CD4-positive, alpha-beta memory T cell (primary cell): Measurements from ENCODE around the gene IGF2. TPM values are rescaled to one million over a fixed set of nuclear protein-coding genes. Genes with fewer than 3 reads are reported as not detected.
"Not testable (repeated sequence)": the region's sequence is repeated elsewhere in the genome, so short reads cannot be mapped to it uniquely, and the experiment has no call there.

Experiments used
- CTCF ChIA-PET: fragments of 350-600 bp; sonication (Branson Sonifier 250); formaldehyde crosslinking; loops from one replicate; lab custom pipeline; 2021; ENCODE audit warnings: inconsistent platforms; ENCODE audit not compliant: partially characterized antibody; lab: Charles Lee
- POLR2A ChIA-PET: fragments of 350-600 bp; sonication (Branson Sonifier 250); formaldehyde crosslinking; loops from one replicate; lab custom pipeline; 2021; ENCODE audit not compliant: partially characterized antibody; lab: Charles Lee
- DNase-seq, 5 donors: peaks; one replicate each; pipeline versions ENCODE4 v3.0.0 to v3.0.0-alpha.2; 2020 to 2022; ENCODE audit warnings: mixed read lengths in 1 of 5
- H3K27ac ChIP-seq: one replicate; pipeline ENCODE4 v1.7.0; 2013; ENCODE audit warnings: low read depth, low read length
- H3K27me3 ChIP-seq: 2 replicates; pipeline ENCODE4 v1.7.0; 2013; ENCODE audit warnings: mild to moderate bottlenecking, low read length, moderate library complexity; ENCODE audit not compliant: insufficient read depth
- H3K36me3 ChIP-seq: 2 replicates; pipeline ENCODE4 v1.7.0; 2013; ENCODE audit warnings: mild to moderate bottlenecking, low read length, moderate library complexity; ENCODE audit not compliant: insufficient read depth
- H3K4me1 ChIP-seq: 2 replicates; pipeline ENCODE4 v1.7.0; 2013; ENCODE audit warnings: mild to moderate bottlenecking, low read length, moderate library complexity; ENCODE audit not compliant: insufficient read depth
- H3K4me3 ChIP-seq, 2 donors: one replicate each; pipeline ENCODE4 v1.7.0; 2013; ENCODE audit warnings: low read length in 2 of 2, mild to moderate bottlenecking in 1 of 2
- H3K9me3 ChIP-seq, 2 donors: one replicate each; pipeline ENCODE4 v1.7.0; 2013; ENCODE audit warnings: low read length in 2 of 2, control low read depth in 1 of 2; ENCODE audit not compliant: control insufficient read depth in 1 of 2
- H3K27ac Mint-ChIP-seq, 7 donors: one replicate each; pipeline ENCODE4 v1.8.0; 2020 to 2021; ENCODE audit warnings: mixed read lengths in 7 of 7, mild to moderate bottlenecking in 6 of 7, inconsistent platforms in 3 of 7, moderate library complexity in 3 of 7
- H3K27me3 Mint-ChIP-seq, 2 donors: one replicate each; pipeline ENCODE4 v1.8.0; 2020 to 2021; ENCODE audit warnings: mixed read lengths in 2 of 2
- H3K36me3 Mint-ChIP-seq, 2 donors: one replicate each; pipeline ENCODE4 v1.8.0; 2020 to 2021; ENCODE audit warnings: mixed read lengths in 2 of 2, inconsistent platforms in 1 of 2, mild to moderate bottlenecking in 1 of 2
- H3K4me1 Mint-ChIP-seq, 4 donors: one replicate each; pipeline ENCODE4 v1.8.0; 2020 to 2021; ENCODE audit warnings: mixed read lengths in 4 of 4, mild to moderate bottlenecking in 1 of 4
- H3K4me3 Mint-ChIP-seq, 8 donors: one replicate each; pipeline ENCODE4 v1.8.0; 2020 to 2021; ENCODE audit warnings: mixed read lengths in 8 of 8, mild to moderate bottlenecking in 7 of 8, moderate library complexity in 6 of 8, inconsistent platforms in 3 of 8
- H3K9me3 Mint-ChIP-seq, 8 donors: one replicate each; pipeline ENCODE4 v1.8.0; 2020 to 2021; ENCODE audit warnings: mixed read lengths in 8 of 8, mild to moderate bottlenecking in 5 of 8, inconsistent platforms in 3 of 8, moderate library complexity in 1 of 8
- intact Hi-C: fragments of 100-400 bp; cut with micrococcal nuclease; formaldehyde crosslinking; loops from one replicate; pipeline ENCODE4 v1.15.1; 2023
- polyA plus RNA-seq, 2 donors: library from polyadenylated mRNA; unstranded; fragments of 300-500 nt; fragmentation: Illumina TruSeq; gene quantifications; one replicate each; pipeline ENCODE4 v1.2.3, GENCODE V29; 2021
- total RNA-seq, 2 experiments: library from RNA; stranded (reverse); gene quantifications; one replicate each; pipeline ENCODE4 v1.2.3, GENCODE V29; 2021

The IGF2 gene
- total and polyA plus RNA-seq, 4 experiments from 2014 or later: not detected

DNA sequence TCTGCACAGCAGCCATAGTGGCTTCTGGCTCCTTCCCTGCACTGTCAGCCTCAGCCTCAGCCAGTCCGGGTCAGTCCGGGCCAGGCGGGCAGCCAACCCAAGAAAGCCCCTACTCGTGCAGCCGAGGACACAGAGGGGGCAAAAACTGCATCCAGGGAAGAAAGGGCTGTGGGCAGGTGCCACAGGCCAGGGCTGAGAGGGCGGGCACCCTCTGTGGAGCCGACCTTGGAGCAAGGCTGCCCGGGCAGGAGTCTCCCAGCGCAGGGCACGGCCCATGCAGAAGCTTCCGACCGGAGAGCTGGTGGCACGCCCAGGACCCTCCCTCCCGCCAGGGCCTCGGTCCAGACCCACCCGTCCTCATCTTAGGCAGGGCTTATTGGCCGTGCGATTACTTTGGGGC lies 42.9 kb upstream of the IGF2 start:
- H3K27ac Mint-ChIP-seq: no peak overlapping the region
- intact Hi-C loops: no loop called here
- no peak overlapping the region for H3K4me3 Mint-ChIP-seq
- Histone ChIP-seq H3K9me3 (no peaks in the 10 kb centered on the region), H3K4me1 (no peaks in the 10 kb centered on the region), H3K4me3 (no peak overlapping the region), H3K36me3 (no peaks in the 10 kb centered on the region), H3K27me3 (peaks cover 6% of the 10 kb centered on the region), H3K27ac (no peak overlapping the region)
- no peaks in the 10 kb centered on the region for H3K36me3 Mint-ChIP-seq
- ChIA-PET POLR2A (no interaction called here), CTCF (no interaction called here)
- H3K4me1 Mint-ChIP-seq: peaks cover 0 to 3% (median 0%) of the 10 kb centered on the region in 4 donors
- H3K27me3 Mint-ChIP-seq: peaks cover 8 to 11% of the 10 kb centered on the region in 2 donors
- no peaks in the 10 kb centered on the region for H3K9me3 Mint-ChIP-seq
- no peak for DNase-seq

DNA sequence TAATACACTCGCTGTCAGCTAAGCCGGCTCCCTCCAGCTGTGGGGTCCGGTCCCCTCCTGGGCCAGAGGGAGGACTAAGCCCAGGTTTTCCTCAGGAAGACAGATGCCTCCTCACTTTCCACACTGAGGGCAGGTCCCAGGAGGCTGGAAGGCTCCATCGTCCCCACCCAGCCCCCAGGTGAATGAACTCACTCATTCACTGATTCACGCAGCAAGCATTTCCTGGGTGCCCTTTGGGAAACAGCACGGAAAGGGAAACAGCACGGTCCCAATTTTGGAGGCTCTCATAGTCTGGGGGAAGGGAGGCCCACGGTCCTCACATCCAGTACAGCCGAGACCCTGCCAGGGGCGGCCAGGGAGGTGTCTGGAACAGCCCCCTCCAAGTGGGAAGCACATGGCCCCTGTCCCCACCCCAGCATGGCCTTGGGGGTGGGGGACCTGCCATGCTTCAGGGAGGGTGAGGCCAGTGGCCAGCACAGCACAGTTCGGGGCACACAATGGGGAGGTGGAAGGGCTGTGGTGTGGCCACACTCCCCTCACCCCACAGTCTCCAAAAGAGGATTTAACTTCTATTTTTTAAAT lies 41.7 kb upstream of the IGF2 start:
- H3K4me3 Mint-ChIP-seq: no peak overlapping the region
- H3K36me3 Mint-ChIP-seq: no peaks in the 10 kb centered on the region
- H3K4me1 ChIP-seq: no peaks in the 10 kb centered on the region
- H3K27ac ChIP-seq: no peak overlapping the region
- H3K36me3 ChIP-seq: no peaks in the 10 kb centered on the region
- ChIA-PET CTCF (no interaction called here), POLR2A (no interaction called here)
- peaks cover 0 to 3% (median 0%) of the 10 kb centered on the region in 4 donors for H3K4me1 Mint-ChIP-seq
- H3K4me3 ChIP-seq: no peak overlapping the region
- H3K27me3 Mint-ChIP-seq: peaks cover 8 to 11% of the 10 kb centered on the region in 2 donors
- H3K9me3 Mint-ChIP-seq: no peaks in the 10 kb centered on the region
- DNase-seq: no peak
- intact Hi-C loops: no loop called here
- no peaks in the 10 kb centered on the region for H3K27me3 ChIP-seq
- no peak overlapping the region for H3K27ac Mint-ChIP-seq
- no peaks in the 10 kb centered on the region for H3K9me3 ChIP-seq

DNA sequence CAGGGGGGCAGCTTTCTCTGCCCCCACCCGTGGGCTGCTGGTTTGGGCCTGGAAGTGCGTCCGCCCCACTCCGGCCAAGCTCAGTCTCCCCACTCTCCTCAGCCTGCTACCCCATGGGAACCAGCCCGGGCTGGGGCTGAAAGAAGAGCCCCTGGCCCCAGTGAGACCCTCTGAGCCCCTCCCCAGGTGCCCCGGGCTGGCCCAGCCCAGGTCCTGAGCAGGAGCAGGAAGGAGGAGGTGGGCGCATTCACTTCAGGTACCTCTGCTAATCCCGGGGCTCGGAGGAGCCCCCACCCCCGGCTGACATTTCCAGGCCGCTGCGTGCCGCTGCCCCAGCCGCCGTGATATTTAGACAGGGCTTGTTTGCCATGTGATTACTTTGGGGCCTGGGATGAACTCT lies 41.2 kb upstream of the IGF2 start:
- Mint-ChIP-seq H3K27me3 (peaks cover 8 to 11% of the 10 kb centered on the region in 2 donors), H3K36me3 (no peaks in the 10 kb centered on the region), H3K27ac (no peak overlapping the region), H3K4me1 (peaks cover 0 to 3% (median 0%) of the 10 kb centered on the region in 4 donors), H3K9me3 (no peaks in the 10 kb centered on the region), H3K4me3 (no peak overlapping the region)
- CTCF ChIA-PET: no interaction called here
- H3K4me3 ChIP-seq: no peak overlapping the region
- no peaks in the 10 kb centered on the region for H3K9me3 ChIP-seq
- intact Hi-C loops: no loop called here
- DNase-seq: no peak
- no peaks in the 10 kb centered on the region for H3K4me1 ChIP-seq
- no peaks in the 10 kb centered on the region for H3K36me3 ChIP-seq
- no peaks in the 10 kb centered on the region for H3K27me3 ChIP-seq
- H3K27ac ChIP-seq: no peak overlapping the region
- POLR2A ChIA-PET: no interaction called here

DNA sequence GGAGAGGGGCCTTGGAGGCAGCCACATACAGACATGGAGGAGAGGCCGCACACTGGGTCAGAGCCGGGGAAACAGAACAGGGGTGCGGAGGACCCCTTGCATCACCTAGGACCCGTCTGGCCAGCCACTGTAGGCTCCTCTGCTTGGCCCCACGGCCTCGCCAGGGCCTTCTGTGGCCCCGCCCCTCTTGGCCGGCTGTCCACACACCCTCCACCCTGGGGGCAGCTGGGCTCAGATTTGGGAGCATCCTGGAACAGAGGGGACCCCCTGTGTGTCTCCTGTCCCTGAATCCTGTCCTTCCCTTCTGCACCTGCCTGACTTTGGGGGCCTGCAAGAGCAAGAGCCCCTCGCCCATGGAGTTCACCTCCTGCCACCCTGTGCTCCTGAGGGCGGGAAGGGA lies 40.3 kb upstream of the IGF2 start:
- H3K36me3 ChIP-seq: no peaks in the 10 kb centered on the region
- no peak for DNase-seq
- no peaks in the 10 kb centered on the region for H3K36me3 Mint-ChIP-seq
- H3K27me3 ChIP-seq: no peaks in the 10 kb centered on the region
- ChIA-PET CTCF (no interaction called here), POLR2A (no interaction called here)
- intact Hi-C loops: no loop called here
- no peak overlapping the region for H3K27ac Mint-ChIP-seq
- H3K9me3 ChIP-seq: no peaks in the 10 kb centered on the region
- no peak overlapping the region for H3K4me3 ChIP-seq
- H3K4me3 Mint-ChIP-seq: no peak overlapping the region
- peaks cover 0 to 2% of the 10 kb centered on the region in 2 donors for H3K27me3 Mint-ChIP-seq
- H3K27ac ChIP-seq: no peak overlapping the region
- no peaks in the 10 kb centered on the region for H3K4me1 ChIP-seq
- H3K4me1 Mint-ChIP-seq: peaks cover 0 to 3% (median 0%) of the 10 kb centered on the region in 4 donors
- H3K9me3 Mint-ChIP-seq: no peaks in the 10 kb centered on the region

DNA sequence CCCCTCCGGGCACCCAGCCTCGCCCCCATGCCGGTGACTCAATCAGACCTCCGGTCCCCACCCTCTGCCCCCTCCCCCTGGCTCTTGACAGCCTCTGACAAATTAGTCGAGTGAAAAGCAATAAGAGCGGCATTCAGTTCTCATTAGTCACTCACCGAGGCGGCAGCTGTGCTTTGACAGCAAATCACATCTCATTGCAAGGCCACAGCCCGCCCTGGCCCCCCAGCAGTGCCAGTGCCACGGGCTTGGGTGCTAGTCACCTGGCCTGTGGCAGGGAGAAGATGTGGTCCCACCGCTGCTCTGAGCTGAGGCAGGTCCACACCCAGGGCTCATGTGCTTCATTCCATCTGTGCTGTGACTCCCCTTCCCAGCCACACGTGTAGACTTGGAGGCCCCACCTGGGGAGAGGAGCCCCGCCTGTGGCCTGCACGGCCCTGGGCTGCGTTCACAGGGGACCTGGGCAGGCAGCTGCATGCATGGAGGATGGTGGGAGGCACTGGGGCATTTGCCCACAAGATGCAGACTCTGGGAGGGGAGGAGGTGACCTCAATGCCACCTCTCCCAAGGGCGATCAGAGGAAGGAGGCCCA lies 39.8 kb upstream of the IGF2 start:
- H3K4me3 ChIP-seq: no peak overlapping the region
- ChIA-PET CTCF (no interaction called here), POLR2A (no interaction called here)
- H3K4me1 ChIP-seq: no peaks in the 10 kb centered on the region
- no peaks in the 10 kb centered on the region for H3K27me3 ChIP-seq
- no peak overlapping the region for H3K27ac ChIP-seq
- H3K36me3 ChIP-seq: no peaks in the 10 kb centered on the region
- Mint-ChIP-seq H3K27me3 (peaks cover 0 to 2% of the 10 kb centered on the region in 2 donors), H3K9me3 (no peaks in the 10 kb centered on the region), H3K4me3 (no peak overlapping the region), H3K27ac (no peak overlapping the region), H3K4me1 (peaks cover 0 to 3% (median 0%) of the 10 kb centered on the region in 4 donors), H3K36me3 (no peaks in the 10 kb centered on the region)
- no peaks in the 10 kb centered on the region for H3K9me3 ChIP-seq
- intact Hi-C loops: no loop called here
- no peak for DNase-seq

DNA sequence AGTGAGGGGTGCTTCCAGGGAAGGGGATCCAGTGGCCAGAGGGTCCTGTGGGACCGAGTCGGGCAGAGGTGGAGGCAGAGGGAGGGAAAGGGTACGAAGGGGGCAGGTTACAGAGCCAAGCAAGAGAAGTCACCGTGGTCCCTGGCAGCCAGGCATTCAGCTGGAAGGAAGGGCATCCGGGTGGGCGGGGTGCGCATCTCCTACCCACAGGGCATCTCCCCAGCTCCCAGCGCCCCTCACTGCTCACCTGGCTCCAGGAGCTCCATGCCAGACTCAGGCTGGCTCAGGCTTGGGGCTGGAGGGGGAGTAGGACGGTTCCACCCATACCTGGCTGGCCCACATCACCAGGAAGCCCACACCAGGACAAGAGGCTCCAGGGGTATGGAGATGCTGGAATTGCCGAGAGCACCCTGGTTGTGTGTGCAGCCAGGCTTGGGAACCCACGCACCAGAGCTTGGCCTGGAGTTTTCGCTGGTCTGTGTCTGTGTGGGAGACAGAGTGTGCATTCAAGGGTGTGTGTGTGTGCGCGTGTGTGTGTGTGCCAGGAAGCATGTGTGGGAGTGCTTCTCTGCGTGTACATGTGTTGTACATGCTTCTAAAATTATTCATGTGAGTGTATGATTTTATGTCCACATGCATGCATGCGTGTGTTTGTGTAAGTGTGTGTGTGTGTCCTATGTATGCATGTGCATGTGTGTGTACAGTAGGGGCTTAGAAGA lies 39.0 kb upstream of the IGF2 start:
- H3K36me3 Mint-ChIP-seq, POLR2A ChIA-PET, H3K4me3 Mint-ChIP-seq, intact Hi-C loops, H3K9me3 Mint-ChIP-seq, DNase-seq, H3K27me3 Mint-ChIP-seq, H3K4me1 Mint-ChIP-seq, H3K9me3 ChIP-seq, H3K27ac Mint-ChIP-seq, H3K4me1 ChIP-seq, CTCF ChIA-PET, H3K4me3 ChIP-seq, H3K27ac ChIP-seq, H3K27me3 ChIP-seq, H3K36me3 ChIP-seq: not testable (repeated sequence)

DNA sequence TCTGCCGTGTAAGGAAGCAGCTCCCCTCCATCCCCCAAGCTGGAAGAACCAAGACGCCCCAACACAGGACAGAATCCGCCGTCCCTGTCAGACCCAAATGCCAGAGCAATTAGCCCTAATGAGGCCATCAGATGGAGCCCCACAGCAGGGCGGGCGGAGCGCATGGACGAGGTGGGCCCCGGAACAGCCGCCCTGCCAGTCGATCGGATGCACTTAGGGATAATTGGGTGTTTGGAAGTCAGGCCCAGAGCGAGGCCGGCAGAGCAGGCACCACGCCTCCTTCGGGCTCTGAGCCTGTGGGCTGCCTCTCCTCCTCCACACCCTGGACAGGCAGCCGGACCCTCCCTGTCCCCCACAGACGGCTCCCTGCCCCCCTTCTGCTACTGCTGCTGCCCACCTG lies 37.9 kb upstream of the IGF2 start:
- Mint-ChIP-seq H3K27me3 (no peaks in the 10 kb centered on the region), H3K9me3 (no peaks in the 10 kb centered on the region), H3K27ac (no peak overlapping the region), H3K4me3 (no peak overlapping the region), H3K36me3 (no peaks in the 10 kb centered on the region), H3K4me1 (no peaks in the 10 kb centered on the region)
- CTCF ChIA-PET: no interaction called here
- POLR2A ChIA-PET: no interaction called here
- Histone ChIP-seq H3K27me3 (no peaks in the 10 kb centered on the region), H3K9me3 (no peaks in the 10 kb centered on the region), H3K36me3 (no peaks in the 10 kb centered on the region), H3K4me1 (no peaks in the 10 kb centered on the region), H3K4me3 (no peak overlapping the region), H3K27ac (no peak overlapping the region)
- DNase-seq: no peak
- intact Hi-C loops: no loop called here
